GM23338 (cell line): Measurements from ENCODE around the gene MINK1. TPM values are rescaled to one million over a fixed set of nuclear protein-coding genes. Genes with fewer than 3 reads are reported as not detected.

Experiments
- ATAC-seq: fragments of 200-7000 bp; cut with Tn5 transposase; 3 replicates; pipeline ENCODE4 v1.9.1; 2020
- DNase-seq: peaks from one replicate; pipeline ENCODE4 v3.0.0-alpha.2; 2015; ENCODE audit warnings: low spot score
- H2AFZ ChIP-seq: fragments of 200-600 bp; sonication (generic); 2 replicates; pipeline ENCODE4 v1.8.0; 2016; ENCODE audit warnings: antibody characterized with exemption, mild to moderate bottlenecking, moderate library complexity
- H3F3A ChIP-seq: fragments of 200-600 bp; sonication (generic); replicated peaks from 2 replicates; pipeline ENCODE4 v1.8.0; 2017; ENCODE audit warnings: antibody characterized with exemption, mixed run types, low read depth
- H3K27ac ChIP-seq: fragments of 200-600 bp; sonication (generic); 2 replicates; pipeline ENCODE4 v1.6.1; 2016; ENCODE audit warnings: low read depth
- H3K27me3 ChIP-seq: fragments of 200-600 bp; sonication (generic); 2 replicates; pipeline ENCODE4 v1.8.0; 2016; ENCODE audit warnings: mild to moderate bottlenecking, mixed run types, moderate library complexity; ENCODE audit not compliant: insufficient read depth
- H3K36me3 ChIP-seq: fragments of 200-600 bp; sonication (generic); 2 replicates; pipeline ENCODE4 v1.8.0; 2016; ENCODE audit warnings: mild to moderate bottlenecking; ENCODE audit not compliant: insufficient read depth
- H3K4me1 ChIP-seq: fragments of 200-600 bp; sonication (generic); 2 replicates; pipeline ENCODE4 v1.8.0; 2016; ENCODE audit warnings: mild to moderate bottlenecking, moderate library complexity; ENCODE audit not compliant: insufficient read depth
- H3K4me2 ChIP-seq: fragments of 200-600 bp; sonication (generic); 2 replicates; pipeline ENCODE4 v1.7.1; 2017; ENCODE audit warnings: mixed run types
- H3K4me3 ChIP-seq: fragments of 200-600 bp; sonication (generic); 2 replicates; pipeline ENCODE4 v1.6.1; 2016; ENCODE audit warnings: mixed run types
- H3K79me2 ChIP-seq: fragments of 200-600 bp; sonication (generic); replicated peaks from 2 replicates; pipeline ENCODE4 v1.8.0; 2017; ENCODE audit warnings: mild to moderate bottlenecking; ENCODE audit not compliant: insufficient read depth
- H3K9me2 ChIP-seq: fragments of 200-600 bp; sonication (generic); 2 replicates; pipeline ENCODE4 v1.8.0; 2017; ENCODE audit not compliant: insufficient read depth
- H4K20me1 ChIP-seq: fragments of 200-600 bp; sonication (generic); replicated peaks from 2 replicates; pipeline ENCODE4 v1.8.0; 2017; ENCODE audit warnings: mild to moderate bottlenecking; ENCODE audit not compliant: insufficient read depth
- H3K27ac Mint-ChIP-seq: 2 replicates; pipeline ENCODE4 v1.8.0; 2020; ENCODE audit warnings: inconsistent platforms, mild to moderate bottlenecking, moderate library complexity, mixed read lengths
- H3K27me3 Mint-ChIP-seq: 3 replicates; pipeline ENCODE4 v1.8.0; 2022; ENCODE audit warnings: low read depth, mild to moderate bottlenecking, moderate library complexity, mixed read lengths, inconsistent platforms; ENCODE audit not compliant: insufficient read depth, poor library complexity
- H3K36me3 Mint-ChIP-seq: 3 replicates; pipeline ENCODE4 v1.8.0; 2021; ENCODE audit warnings: low read depth, mild to moderate bottlenecking, inconsistent platforms, moderate library complexity, mixed read lengths
- H3K4me1 Mint-ChIP-seq: 3 replicates; pipeline ENCODE4 v1.8.0; 2020; ENCODE audit warnings: mild to moderate bottlenecking, inconsistent platforms, mixed read lengths
- H3K4me3 Mint-ChIP-seq: 3 replicates; pipeline ENCODE4 v1.8.0; 2021; ENCODE audit warnings: moderate library complexity, mild to moderate bottlenecking, inconsistent platforms, mixed read lengths
- H3K9me3 Mint-ChIP-seq: 3 replicates; pipeline ENCODE4 v1.8.0; 2020; ENCODE audit warnings: moderate library complexity, mild to moderate bottlenecking, inconsistent platforms, mixed read lengths
- CREB1 ChIP-seq: fragments of 250-450 bp; sonication (Bioruptor Pico); IDR thresholded peaks from 2 replicates; pipeline ENCODE4 v1.5.0; 2020; ENCODE audit warnings: low read depth, mild to moderate bottlenecking, moderate library complexity
- CTCF ChIP-seq, 2 experiments: fragments of 200-600 bp in 1 of 2; sonication (generic) in 1 of 2; conservative IDR thresholded peaks; 2 replicates each; pipeline versions ENCODE4 v1.5.1 to v1.6.1; 2016 to 2017; ENCODE audit warnings: antibody characterized with exemption in 2 of 2, low read depth in 2 of 2, mild to moderate bottlenecking in 2 of 2, moderate library complexity in 1 of 2
- EZH2phosphoT487 ChIP-seq: fragments of 200-600 bp; sonication (generic); IDR thresholded peaks from one replicate; pipeline ENCODE4 v1.8.1; 2018; ENCODE audit warnings: antibody characterized with exemption; ENCODE audit not compliant: unreplicated experiment
- JUNB ChIP-seq: IDR thresholded peaks from one replicate; pipeline ENCODE4 v1.6.1; 2016; ENCODE audit warnings: antibody characterized with exemption; ENCODE audit not compliant: unreplicated experiment
- POLR2AphosphoS5 ChIP-seq: IDR thresholded peaks from 2 replicates; pipeline ENCODE4 v1.6.1; 2016; ENCODE audit warnings: antibody characterized with exemption, low read depth
- STAT1 ChIP-seq: IDR thresholded peaks from one replicate; pipeline ENCODE4 v1.6.1; 2016; ENCODE audit warnings: antibody characterized with exemption; ENCODE audit not compliant: unreplicated experiment
- ZNF114 ChIP-seq: fragments of 250-450 bp; sonication (Bioruptor Pico); IDR thresholded peaks from 2 replicates; pipeline ENCODE4 v1.5.0; 2020; ENCODE audit warnings: mild to moderate bottlenecking, moderate library complexity
- ZNF331 ChIP-seq: fragments of 250-450 bp; sonication (Bioruptor Pico); IDR thresholded peaks from 2 replicates; pipeline ENCODE4 v1.5.0; 2020; ENCODE audit warnings: low read depth, mild to moderate bottlenecking, moderate library complexity
- ZNF462 ChIP-seq: fragments of 250-450 bp; sonication (Bioruptor Pico); IDR thresholded peaks from 2 replicates; pipeline ENCODE4 v1.5.0; 2020; ENCODE audit warnings: mild to moderate bottlenecking, moderate library complexity
- polyA plus RNA-seq: library from polyadenylated mRNA; unstranded; fragments of >200 nt; fragmentation: Nextera tagmentation; extraction: Ambion mirVana; gene quantifications from 2 replicates; pipeline ENCODE4 v1.2.1, GENCODE V29; 2016
- total RNA-seq: library from RNA; depleted of rRNA; stranded (reverse); fragments of >200 nt; shearing (Covaris generic); gene quantifications from 2 replicates; pipeline ENCODE4 v1.2.3, GENCODE V29; 2014

MINK1 gene
- total and polyA plus RNA-seq, 2 experiments from 2014 or later: 17.3 to 54.9 TPM

- Mint-ChIP-seq H3K4me3 (no peak overlapping the region), H3K27ac (no peak overlapping the region), H3K9me3 (no peaks in the 10 kb centered on the region), H3K27me3 (peaks cover 21% of the 10 kb centered on the region), H3K36me3 (peaks cover 29% of the 10 kb centered on the region), H3K4me1 (peaks cover 15% of the 10 kb centered on the region)
- no peaks in the 10 kb centered on the region for H3K9me2 ChIP-seq
- no peaks in the 10 kb centered on the region; the same call in 1 of the 2 replicates for H3K4me1 ChIP-seq
- no peaks in the 10 kb centered on the region; the same call in 1 of the 2 replicates for H3K36me3 ChIP-seq
- no peak for DNase-seq
- TF ChIP-seq JUNB (no peak), ZNF114 (CRISPR knock-in tag) (no peak), POLR2AphosphoS5 (no peak), STAT1 (no peak), EZH2phosphoT487 (no peak), CREB1 (CRISPR knock-in tag) (no peak)
- no peaks in the 10 kb centered on the region for H3K27me3 ChIP-seq
- peaks cover 14% of the 10 kb centered on the region; the same call in 1 of the 2 replicates for H3F3A ChIP-seq
- no peak overlapping the region for H3K4me3 ChIP-seq
- H3K27ac ChIP-seq: no peak overlapping the region
- H3K79me2 ChIP-seq: no peaks in the 10 kb centered on the region
- 0 out of 2 replicates have a peak, but pooled peaks cover 6% of the 10 kb centered on the region for H4K20me1 ChIP-seq
- H3K4me2 ChIP-seq: no peak overlapping the region
- no peak overlapping the region for H2AFZ ChIP-seq
- no peak for ATAC-seq
Observed at GRCh38 chr17:4892499-4893221, 59.5 kb downstream of the MINK1 start.

GRCh38 chr17:4893272-4893671, 60.1 kb downstream of the MINK1 start:
- H3K27ac Mint-ChIP-seq: no peak overlapping the region
- no peaks in the 10 kb centered on the region for H3K9me3 Mint-ChIP-seq
- Histone ChIP-seq H4K20me1 (0 out of 2 replicates have a peak, but pooled peaks cover 6% of the 10 kb centered on the region), H3K36me3 (no peaks in the 10 kb centered on the region; the same call in 1 of the 2 replicates), H3K4me1 (peaks cover 3% of the 10 kb centered on the region; the same call in 1 of the 2 replicates), H3K9me2 (no peaks in the 10 kb centered on the region), H3K4me2 (no peak overlapping the region), H3K27ac (no peak overlapping the region), H2AFZ (no peak overlapping the region), H3K4me3 (no peak overlapping the region), H3F3A (peaks cover 13% of the 10 kb centered on the region; the same call in 1 of the 2 replicates), H3K79me2 (no peaks in the 10 kb centered on the region), H3K27me3 (no peaks in the 10 kb centered on the region)
- H3K4me3 Mint-ChIP-seq: no peak overlapping the region
- peaks cover 29% of the 10 kb centered on the region for H3K36me3 Mint-ChIP-seq
- no peak for DNase-seq
- peaks cover 21% of the 10 kb centered on the region for H3K27me3 Mint-ChIP-seq
- H3K4me1 Mint-ChIP-seq: peaks cover 15% of the 10 kb centered on the region
- no peak for ATAC-seq
- TF ChIP-seq ZNF331 (CRISPR knock-in tag): no peak
- no peak for TF ChIP-seq STAT1
- TF ChIP-seq CREB1 (CRISPR knock-in tag): no peak
- TF ChIP-seq ZNF114 (CRISPR knock-in tag): no peak
- TF ChIP-seq ZNF462 (CRISPR knock-in tag): no peak
- no peak for TF ChIP-seq POLR2AphosphoS5
- no peak for TF ChIP-seq CTCF (conservative IDR thresholded peaks at IDR 0.05; ENCODE audit: low read depth in 2 of 2)
